SK-N-SH (cell line): Measurements from ENCODE around the gene ICA1. TPM values are rescaled to one million over a fixed set of nuclear protein-coding genes. Genes with fewer than 3 reads are reported as not detected.

ENCODE experiments used
- CTCF ChIA-PET: fragments of 300-600, 350-600 bp; formaldehyde crosslinking; extraction: SDS; loops from one replicate; lab custom pipeline; 2021; lab: Yijun Ruan, JAX
- POLR2A ChIA-PET: fragments of 350-600 bp; sonication (Branson Sonifier 250); formaldehyde crosslinking; extraction: SDS; loops from one replicate; lab custom pipeline; 2020; ENCODE audit warnings: antibody characterized with exemption, inconsistent platforms; lab: Yijun Ruan, JAX
- DNase-seq: peaks from one replicate; pipeline ENCODE4 v3.0.0; 2012
- H2AFZ ChIP-seq: fragments of 200-600 bp; sonication (generic); 2 replicates; pipeline ENCODE4 v1.8.1; 2016; ENCODE audit warnings: antibody characterized with exemption, mild to moderate bottlenecking, low read depth
- H3F3A ChIP-seq: fragments of 200-600 bp; sonication (generic); replicated peaks from 2 replicates; pipeline ENCODE3; 2016; ENCODE audit warnings: antibody characterized with exemption, mild to moderate bottlenecking; ENCODE audit not compliant: insufficient read depth
- H3K27ac ChIP-seq, 2 experiments: fragments of 200-500 bp in 1 of 2; fragments of 200-600 bp in 1 of 2; sonication (Bioruptor generic) in 1 of 2; sonication (generic), shearing (Covaris generic) in 1 of 2; 2 replicates each; pipeline versions ENCODE4 v1.5.1 to v1.6.1; 2014 to 2016; ENCODE audit warnings: low read depth in 2 of 2, inconsistent platforms in 1 of 2, low read length in 1 of 2, mild to moderate bottlenecking in 1 of 2, mixed read lengths in 1 of 2
- H3K27me3 ChIP-seq: fragments of 200-600 bp; sonication (generic), shearing (Covaris generic); 2 replicates; pipeline ENCODE4 v1.6.1; 2016; ENCODE audit warnings: mixed run types; ENCODE audit not compliant: insufficient read depth
- H3K36me3 ChIP-seq, 2 experiments: fragments of 200-500 bp in 1 of 2; fragments of 200-600 bp in 1 of 2; sonication (Bioruptor generic) in 1 of 2; sonication (generic) in 1 of 2; replicated peaks in 1 of 2; 2 replicates each; pipeline versions ENCODE3 to v1.5.1; 2014 to 2016; ENCODE audit warnings: low read length in 1 of 2, mild to moderate bottlenecking in 1 of 2; ENCODE audit not compliant: insufficient read depth in 2 of 2, control insufficient read depth in 1 of 2
- H3K4me1 ChIP-seq, 2 experiments: fragments of 200-500 bp in 1 of 2; fragments of 200-600 bp in 1 of 2; sonication (Bioruptor generic) in 1 of 2; sonication (generic), shearing (Covaris generic) in 1 of 2; 2 replicates each; pipeline versions ENCODE4 v1.5.1 to v1.6.1; 2014 to 2016; ENCODE audit warnings: low read depth in 1 of 2, low read length in 1 of 2, mixed run types in 1 of 2; ENCODE audit not compliant: insufficient read depth in 2 of 2, control insufficient read depth in 1 of 2
- H3K4me2 ChIP-seq: fragments of 200-600 bp; sonication (generic), shearing (Covaris generic); 2 replicates; pipeline ENCODE4 v1.6.1; 2017; ENCODE audit warnings: mixed run types
- H3K4me3 ChIP-seq, 2 experiments: fragments of 200-500 bp in 1 of 2; fragments of 200-600 bp in 1 of 2; sonication (Bioruptor generic) in 1 of 2; sonication (generic), shearing (Covaris generic) in 1 of 2; 2 replicates each; pipeline versions ENCODE4 v1.5.1 to v1.8.1; 2014 to 2016; ENCODE audit warnings: low read depth in 2 of 2, inconsistent platforms in 1 of 2, low read length in 1 of 2, mild to moderate bottlenecking in 1 of 2, mixed read lengths in 1 of 2, moderate library complexity in 1 of 2
- H3K79me2 ChIP-seq: fragments of 200-600 bp; sonication (generic); 2 replicates; pipeline ENCODE4 v1.8.1; 2017; ENCODE audit warnings: mild to moderate bottlenecking; ENCODE audit not compliant: insufficient read depth
- H3K9ac ChIP-seq: fragments of 200-600 bp; sonication (generic); 2 replicates; pipeline ENCODE4 v1.6.1; 2017; ENCODE audit warnings: mixed run types
- H3K9me2 ChIP-seq: fragments of 200-600 bp; sonication (generic); 2 replicates; pipeline ENCODE4 v1.6.1; 2017; ENCODE audit warnings: mixed run types
- H3K9me3 ChIP-seq: fragments of 200-600 bp; sonication (generic); 2 replicates; pipeline ENCODE4 v1.6.1; 2017; ENCODE audit warnings: mixed run types, mild to moderate bottlenecking, moderate library complexity
- H4K20me1 ChIP-seq: fragments of 200-600 bp; sonication (generic); 2 replicates; pipeline ENCODE4 v1.6.1; 2017; ENCODE audit warnings: mild to moderate bottlenecking, mixed run types; ENCODE audit not compliant: insufficient read depth
- CHD2 ChIP-seq: fragments of 150-350 bp; IDR thresholded peaks from 2 replicates; pipeline ENCODE4 v1.6.1; 2018; ENCODE audit warnings: low read length; ENCODE audit not compliant: partially characterized antibody
- EP300 ChIP-seq, 2 experiments: IDR thresholded peaks; 2 replicates each; pipeline versions ENCODE4 v1.4.0 to v1.6.1; 2012; ENCODE audit warnings: borderline replicate concordance in 1 of 2, low read depth in 1 of 2, low read length in 1 of 2
- FOSL2 ChIP-seq: IDR thresholded peaks from 2 replicates; pipeline ENCODE4 v1.4.0; 2012; ENCODE audit warnings: low read depth, mild to moderate bottlenecking, moderate library complexity, borderline replicate concordance
- MEF2A ChIP-seq: IDR thresholded peaks from 2 replicates; pipeline ENCODE4 v1.4.0; 2012; ENCODE audit warnings: low read depth, borderline replicate concordance
- MXI1 ChIP-seq: IDR thresholded peaks from 2 replicates; pipeline ENCODE4 v1.6.1; 2012; ENCODE audit warnings: mild to moderate bottlenecking, low read depth, low read length, improper control_type of control experiment
- RCOR1 ChIP-seq: fragments of 150-350 bp; IDR thresholded peaks from 2 replicates; pipeline ENCODE4 v1.6.1; 2017; ENCODE audit warnings: antibody characterized with exemption, low read length
- RFX5 ChIP-seq: IDR thresholded peaks from 2 replicates; pipeline ENCODE4 v1.6.1; 2012; ENCODE audit warnings: mild to moderate bottlenecking, improper control_type of control experiment, low read length
- RXRA ChIP-seq: IDR thresholded peaks from 2 replicates; pipeline ENCODE4 v1.4.0; 2012; ENCODE audit warnings: low read depth, mild to moderate bottlenecking, borderline replicate concordance
- SMC3 ChIP-seq: IDR thresholded peaks from 2 replicates; pipeline ENCODE4 v1.6.1; 2012; ENCODE audit warnings: low read depth, low read length, improper control_type of control experiment
- TEAD4 ChIP-seq: IDR thresholded peaks from 2 replicates; pipeline ENCODE4 v1.4.0; 2012; ENCODE audit warnings: mild to moderate bottlenecking, borderline replicate concordance; ENCODE audit not compliant: insufficient read depth
- WGBS: methylation state at CpG from one replicate; pipeline ENCODE4 v1.1.6; 2017; ENCODE audit warnings: low lambda C conversion rate; 5-methylcytosine and 5-hydroxymethylcytosine counted together
- polyA plus RNA-seq, 3 experiments: library from polyadenylated mRNA; depleted of rRNA; stranded (reverse); fragments of >200 nt; gene quantifications; 2 replicates each; pipeline ENCODE4 v1.2.3, GENCODE V29; 2012
- TF ChIP-seq, protein P1 (sequence below): fragments of 200-600 bp; sonication (generic); IDR thresholded peaks from 2 replicates; pipeline ENCODE4 v1.6.1; 2017; ENCODE audit warnings: antibody characterized with exemption, mild to moderate bottlenecking, moderate library complexity
- TF ChIP-seq, protein P2 (sequence below): IDR thresholded peaks from 2 replicates; pipeline ENCODE4 v1.4.0; 2012; ENCODE audit warnings: low read depth, borderline replicate concordance
- TF ChIP-seq, protein P3 (sequence below): fragments of 150-350 bp; IDR thresholded peaks from 2 replicates; pipeline ENCODE4 v1.6.1; 2016; ENCODE audit warnings: mild to moderate bottlenecking, low read depth, low read length
- TF ChIP-seq, protein P4 (sequence below): IDR thresholded peaks from 2 replicates; pipeline ENCODE4; 2012
- TF ChIP-seq, protein P5 (sequence below): IDR thresholded peaks from 2 replicates; pipeline ENCODE4 v1.6.1; 2012; ENCODE audit warnings: mild to moderate bottlenecking, low read depth, low read length, moderate library complexity

ICA1 gene
- polyA plus RNA-seq, 1 of the 3 experiments (the other 2 are of a cell fraction): 2.4 TPM

DNA sequence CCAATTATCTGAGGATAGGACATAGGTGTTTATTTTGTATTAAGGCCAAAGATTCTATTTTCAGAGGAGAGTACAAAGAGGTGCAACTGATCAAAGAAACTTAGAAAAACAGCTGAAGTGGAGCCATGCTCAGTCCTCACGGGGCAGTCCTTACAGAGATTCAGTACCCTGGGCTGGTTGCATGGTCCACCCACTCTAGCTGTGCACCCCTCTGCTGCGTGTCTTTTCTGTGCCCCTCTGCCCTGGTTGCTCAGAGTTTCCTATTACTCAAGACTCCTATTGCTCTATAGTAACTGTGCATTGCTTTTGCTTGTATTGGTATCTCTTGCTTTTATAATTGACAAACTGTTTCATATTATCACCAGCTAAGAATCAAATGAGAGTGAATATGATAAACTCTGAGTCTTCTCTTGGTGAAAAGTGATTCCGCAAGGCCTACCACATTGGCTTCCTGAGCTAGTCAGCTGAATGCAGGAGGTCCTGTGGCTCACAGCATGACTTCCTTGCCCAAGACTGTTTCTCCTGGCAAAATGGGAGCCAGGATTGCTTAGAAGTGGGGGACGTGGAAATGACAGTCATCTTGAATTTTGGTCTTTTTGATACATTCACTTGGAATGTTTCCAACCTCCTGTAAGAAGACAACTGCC lies 156.4 kb downstream of the ICA1 start:
- 37% methylated on average over 4 of the region's 4 CpGs for WGBS
- H3K9me3 ChIP-seq: no peaks in the 10 kb centered on the region
- no peaks in the 10 kb centered on the region for H3K9me2 ChIP-seq
- no peaks in the 10 kb centered on the region for H3K36me3 ChIP-seq
- no peak overlapping the region for H3K27ac ChIP-seq
- TF ChIP-seq SMC3 (no peak), FOSL2 (no peak), RFX5 (no peak), MXI1 (no peak), MEF2A (no peak), EP300 (IDR thresholded peaks at IDR 0.05; ENCODE audit: borderline replicate concordance in 1 of 2, low read depth in 1 of 2, low read length in 1 of 2) (no peak), RCOR1 (no peak)
- TF ChIP-seq, protein P1, sequence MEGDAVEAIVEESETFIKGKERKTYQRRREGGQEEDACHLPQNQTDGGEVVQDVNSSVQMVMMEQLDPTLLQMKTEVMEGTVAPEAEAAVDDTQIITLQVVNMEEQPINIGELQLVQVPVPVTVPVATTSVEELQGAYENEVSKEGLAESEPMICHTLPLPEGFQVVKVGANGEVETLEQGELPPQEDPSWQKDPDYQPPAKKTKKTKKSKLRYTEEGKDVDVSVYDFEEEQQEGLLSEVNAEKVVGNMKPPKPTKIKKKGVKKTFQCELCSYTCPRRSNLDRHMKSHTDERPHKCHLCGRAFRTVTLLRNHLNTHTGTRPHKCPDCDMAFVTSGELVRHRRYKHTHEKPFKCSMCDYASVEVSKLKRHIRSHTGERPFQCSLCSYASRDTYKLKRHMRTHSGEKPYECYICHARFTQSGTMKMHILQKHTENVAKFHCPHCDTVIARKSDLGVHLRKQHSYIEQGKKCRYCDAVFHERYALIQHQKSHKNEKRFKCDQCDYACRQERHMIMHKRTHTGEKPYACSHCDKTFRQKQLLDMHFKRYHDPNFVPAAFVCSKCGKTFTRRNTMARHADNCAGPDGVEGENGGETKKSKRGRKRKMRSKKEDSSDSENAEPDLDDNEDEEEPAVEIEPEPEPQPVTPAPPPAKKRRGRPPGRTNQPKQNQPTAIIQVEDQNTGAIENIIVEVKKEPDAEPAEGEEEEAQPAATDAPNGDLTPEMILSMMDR: no peak
- TF ChIP-seq, protein P2, sequence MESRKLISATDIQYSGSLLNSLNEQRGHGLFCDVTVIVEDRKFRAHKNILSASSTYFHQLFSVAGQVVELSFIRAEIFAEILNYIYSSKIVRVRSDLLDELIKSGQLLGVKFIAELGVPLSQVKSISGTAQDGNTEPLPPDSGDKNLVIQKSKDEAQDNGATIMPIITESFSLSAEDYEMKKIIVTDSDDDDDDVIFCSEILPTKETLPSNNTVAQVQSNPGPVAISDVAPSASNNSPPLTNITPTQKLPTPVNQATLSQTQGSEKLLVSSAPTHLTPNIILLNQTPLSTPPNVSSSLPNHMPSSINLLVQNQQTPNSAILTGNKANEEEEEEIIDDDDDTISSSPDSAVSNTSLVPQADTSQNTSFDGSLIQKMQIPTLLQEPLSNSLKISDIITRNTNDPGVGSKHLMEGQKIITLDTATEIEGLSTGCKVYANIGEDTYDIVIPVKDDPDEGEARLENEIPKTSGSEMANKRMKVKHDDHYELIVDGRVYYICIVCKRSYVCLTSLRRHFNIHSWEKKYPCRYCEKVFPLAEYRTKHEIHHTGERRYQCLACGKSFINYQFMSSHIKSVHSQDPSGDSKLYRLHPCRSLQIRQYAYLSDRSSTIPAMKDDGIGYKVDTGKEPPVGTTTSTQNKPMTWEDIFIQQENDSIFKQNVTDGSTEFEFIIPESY: no peak
- TF ChIP-seq, protein P3, sequence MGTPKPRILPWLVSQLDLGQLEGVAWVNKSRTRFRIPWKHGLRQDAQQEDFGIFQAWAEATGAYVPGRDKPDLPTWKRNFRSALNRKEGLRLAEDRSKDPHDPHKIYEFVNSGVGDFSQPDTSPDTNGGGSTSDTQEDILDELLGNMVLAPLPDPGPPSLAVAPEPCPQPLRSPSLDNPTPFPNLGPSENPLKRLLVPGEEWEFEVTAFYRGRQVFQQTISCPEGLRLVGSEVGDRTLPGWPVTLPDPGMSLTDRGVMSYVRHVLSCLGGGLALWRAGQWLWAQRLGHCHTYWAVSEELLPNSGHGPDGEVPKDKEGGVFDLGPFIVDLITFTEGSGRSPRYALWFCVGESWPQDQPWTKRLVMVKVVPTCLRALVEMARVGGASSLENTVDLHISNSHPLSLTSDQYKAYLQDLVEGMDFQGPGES: no peak
- H3K4me3 ChIP-seq: no peak overlapping the region
- H3K4me2 ChIP-seq: no peak overlapping the region
- H2AFZ ChIP-seq: no peak overlapping the region
- no peaks in the 10 kb centered on the region for H3K79me2 ChIP-seq
- POLR2A ChIA-PET: no interaction called here
- no peak overlapping the region for H3K9ac ChIP-seq
- no peaks in the 10 kb centered on the region for H3F3A ChIP-seq
- H3K27me3 ChIP-seq: no peaks in the 10 kb centered on the region
- no peak for DNase-seq
- H4K20me1 ChIP-seq: no peaks in the 10 kb centered on the region
- no peaks in the 10 kb centered on the region; a peak in 2 of 4 replicates for H3K4me1 ChIP-seq
- CTCF ChIA-PET: interaction anchor here (0.6 to 2.0 kb wide), 5 partner anchors 15 to 191 kb away, joined by 3 to 5 read pairs (median 3); no protein-coding TSS in a partner anchor

DNA sequence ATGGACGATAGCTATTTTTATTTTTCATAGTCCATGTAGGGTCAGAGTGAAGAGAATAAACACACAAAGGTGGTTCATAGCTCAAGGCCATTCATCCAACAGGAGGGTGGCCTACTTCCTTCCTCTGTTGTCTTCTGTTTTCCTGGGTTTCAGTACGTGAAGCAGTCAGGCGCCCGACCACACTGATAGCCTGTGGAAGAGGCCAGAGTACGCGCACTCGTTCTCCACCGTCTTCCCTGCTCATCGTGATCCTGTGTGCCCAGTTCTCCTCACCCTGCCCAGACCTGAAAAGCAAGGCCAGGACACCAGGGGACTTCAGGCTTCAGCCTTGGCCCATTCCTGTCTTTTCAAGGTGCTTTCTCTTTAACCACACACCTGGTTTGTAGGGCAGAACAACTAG lies 158.7 kb downstream of the ICA1 start:
- no peaks in the 10 kb centered on the region for H3F3A ChIP-seq
- H4K20me1 ChIP-seq: no peaks in the 10 kb centered on the region
- DNase-seq: no peak
- no peaks in the 10 kb centered on the region for H3K27me3 ChIP-seq
- H3K9ac ChIP-seq: no peak overlapping the region
- no peaks in the 10 kb centered on the region for H3K36me3 ChIP-seq
- H2AFZ ChIP-seq: no peak overlapping the region
- H3K4me3 ChIP-seq: no peak overlapping the region
- ChIA-PET CTCF (no interaction called here), POLR2A (no interaction called here)
- 82% methylated on average over 9 of the region's 9 CpGs for WGBS
- H3K27ac ChIP-seq: no peak overlapping the region
- no peaks in the 10 kb centered on the region for H3K79me2 ChIP-seq
- no peaks in the 10 kb centered on the region; a peak in 1 of 4 replicates for H3K4me1 ChIP-seq
- H3K9me2 ChIP-seq: no peaks in the 10 kb centered on the region
- no peak overlapping the region for H3K4me2 ChIP-seq
- H3K9me3 ChIP-seq: no peaks in the 10 kb centered on the region; the same call in 1 of the 2 replicates
- TF ChIP-seq TEAD4: no peak
- TF ChIP-seq, protein P4, sequence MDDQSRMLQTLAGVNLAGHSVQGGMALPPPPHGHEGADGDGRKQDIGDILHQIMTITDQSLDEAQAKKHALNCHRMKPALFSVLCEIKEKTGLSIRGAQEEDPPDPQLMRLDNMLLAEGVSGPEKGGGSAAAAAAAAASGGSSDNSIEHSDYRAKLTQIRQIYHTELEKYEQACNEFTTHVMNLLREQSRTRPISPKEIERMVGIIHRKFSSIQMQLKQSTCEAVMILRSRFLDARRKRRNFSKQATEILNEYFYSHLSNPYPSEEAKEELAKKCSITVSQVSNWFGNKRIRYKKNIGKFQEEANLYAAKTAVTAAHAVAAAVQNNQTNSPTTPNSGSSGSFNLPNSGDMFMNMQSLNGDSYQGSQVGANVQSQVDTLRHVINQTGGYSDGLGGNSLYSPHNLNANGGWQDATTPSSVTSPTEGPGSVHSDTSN: no peak
- TF ChIP-seq, protein P3: no peak
- TF ChIP-seq RXRA: no peak
- no peak for TF ChIP-seq CHD2
- TF ChIP-seq, protein P5, sequence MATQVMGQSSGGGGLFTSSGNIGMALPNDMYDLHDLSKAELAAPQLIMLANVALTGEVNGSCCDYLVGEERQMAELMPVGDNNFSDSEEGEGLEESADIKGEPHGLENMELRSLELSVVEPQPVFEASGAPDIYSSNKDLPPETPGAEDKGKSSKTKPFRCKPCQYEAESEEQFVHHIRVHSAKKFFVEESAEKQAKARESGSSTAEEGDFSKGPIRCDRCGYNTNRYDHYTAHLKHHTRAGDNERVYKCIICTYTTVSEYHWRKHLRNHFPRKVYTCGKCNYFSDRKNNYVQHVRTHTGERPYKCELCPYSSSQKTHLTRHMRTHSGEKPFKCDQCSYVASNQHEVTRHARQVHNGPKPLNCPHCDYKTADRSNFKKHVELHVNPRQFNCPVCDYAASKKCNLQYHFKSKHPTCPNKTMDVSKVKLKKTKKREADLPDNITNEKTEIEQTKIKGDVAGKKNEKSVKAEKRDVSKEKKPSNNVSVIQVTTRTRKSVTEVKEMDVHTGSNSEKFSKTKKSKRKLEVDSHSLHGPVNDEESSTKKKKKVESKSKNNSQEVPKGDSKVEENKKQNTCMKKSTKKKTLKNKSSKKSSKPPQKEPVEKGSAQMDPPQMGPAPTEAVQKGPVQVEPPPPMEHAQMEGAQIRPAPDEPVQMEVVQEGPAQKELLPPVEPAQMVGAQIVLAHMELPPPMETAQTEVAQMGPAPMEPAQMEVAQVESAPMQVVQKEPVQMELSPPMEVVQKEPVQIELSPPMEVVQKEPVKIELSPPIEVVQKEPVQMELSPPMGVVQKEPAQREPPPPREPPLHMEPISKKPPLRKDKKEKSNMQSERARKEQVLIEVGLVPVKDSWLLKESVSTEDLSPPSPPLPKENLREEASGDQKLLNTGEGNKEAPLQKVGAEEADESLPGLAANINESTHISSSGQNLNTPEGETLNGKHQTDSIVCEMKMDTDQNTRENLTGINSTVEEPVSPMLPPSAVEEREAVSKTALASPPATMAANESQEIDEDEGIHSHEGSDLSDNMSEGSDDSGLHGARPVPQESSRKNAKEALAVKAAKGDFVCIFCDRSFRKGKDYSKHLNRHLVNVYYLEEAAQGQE: no peak
